ENCODE data around the gene ILF2. TPM values are rescaled to one million over a fixed set of nuclear protein-coding genes. Genes with fewer than 3 reads are reported as not detected.

Gene ILF2
- total RNA-seq, 1 experiment from 2014 or later, result 309 TPM

Other genes starting within 250 kb of the ILF2 start
- not detected in 2 replicates for gene S100A7, start 210.3 kb downstream of the ILF2 start, total RNA-seq (2014; rRNA removed; shearing (Covaris generic))
- gene S100A6, start 135.0 kb downstream of the ILF2 start, total RNA-seq (2014; rRNA removed; shearing (Covaris generic)), result 1,539 and 1,679 TPM in 2 replicates
- gene S100A5, start 130.1 kb downstream of the ILF2 start, total RNA-seq (2014; rRNA removed; shearing (Covaris generic)), result 1.4 and 2.2 TPM in 2 replicates
- gene S100A4, start 125.2 kb downstream of the ILF2 start, total RNA-seq (2014; rRNA removed; shearing (Covaris generic)), result 836 and 954 TPM in 2 replicates
- gene S100A3, start 121.7 kb downstream of the ILF2 start, total RNA-seq (2014; rRNA removed; shearing (Covaris generic)), result 7.7 and 15.3 TPM in 2 replicates
- 9.0 and 11.2 TPM in 2 replicates for gene S100A2, start 105.1 kb downstream of the ILF2 start, total RNA-seq (2014; rRNA removed; shearing (Covaris generic))
- 328 and 342 TPM in 2 replicates for gene S100A16, start 57.9 kb downstream of the ILF2 start, total RNA-seq (2014; rRNA removed; shearing (Covaris generic))
- 0.39 TPM in 1 of 2 replicates, not detected in the other for gene S100A14, start 54.7 kb downstream of the ILF2 start, total RNA-seq (2014; rRNA removed; shearing (Covaris generic))
- gene S100A13, start 43.5 kb downstream of the ILF2 start, total RNA-seq (2014; rRNA removed; shearing (Covaris generic)), result 571 and 674 TPM in 2 replicates
- gene S100A1, start 42.6 kb downstream of the ILF2 start, total RNA-seq (2014; rRNA removed; shearing (Covaris generic)), result 4.7 and 5.1 TPM in 2 replicates
- gene CHTOP, start 36.9 kb downstream of the ILF2 start, total RNA-seq (2014; rRNA removed; shearing (Covaris generic)), result 34.7 and 35.0 TPM in 2 replicates
- 74.9 and 75.2 TPM in 2 replicates for gene SNAPIN, start 12.3 kb downstream of the ILF2 start, total RNA-seq (2014; rRNA removed; shearing (Covaris generic))
- not detected in 2 replicates for gene NPR1, start 7.7 kb upstream of the ILF2 start, total RNA-seq (2014; rRNA removed; shearing (Covaris generic))
- 18.4 and 20.4 TPM in 2 replicates for gene INTS3, start 57.1 kb upstream of the ILF2 start, total RNA-seq (2014; rRNA removed; shearing (Covaris generic))
- gene SLC27A3, start 104.4 kb upstream of the ILF2 start, total RNA-seq (2014; rRNA removed; shearing (Covaris generic)), result 7.4 and 7.5 TPM in 2 replicates